ENCODE measurements around the gene MEIS1.

Gene MEIS1

GRCh38 chr2:66594001-66594400, 159.1 kb downstream of the MEIS1 start:
- Histone ChIP-seq H3K36me3 (replicated peaks; ENCODE audit: low read depth, low read length) (no peaks in the 10 kb centered on the region), H3K9me3 (ENCODE audit: insufficient read depth, low read length) (no peaks in the 10 kb centered on the region), H3K9ac (ENCODE audit: low read length) (no peak overlapping the region), H3K79me2 (ENCODE audit: low read length) (no peaks in the 10 kb centered on the region), H3K27me3 (ENCODE audit: low read depth, low read length) (no peaks in the 10 kb centered on the region), H3K4me3 (ENCODE audit: low read length) (no peak overlapping the region), H3K27ac (ENCODE audit: low read length) (no peak overlapping the region), H4K20me1 (ENCODE audit: insufficient read depth, low read length) (no peaks in the 10 kb centered on the region), H3K4me1 (ENCODE audit: low read length) (no peaks in the 10 kb centered on the region), H3K4me2 (ENCODE audit: low read length) (no peak overlapping the region), H2AFZ (ENCODE audit: low read depth, low read length) (no peak overlapping the region)
- TF ChIP-seq CTCF (IDR thresholded peaks at IDR 0.05; ENCODE audit: low read depth, low read length) (no peak), EZH2phosphoT487 (IDR thresholded peaks at IDR 0.05; ENCODE audit: low read depth) (no peak)

GRCh38 chr2:66595556-66595955, 160.6 kb downstream of the MEIS1 start:
- Histone ChIP-seq H2AFZ (ENCODE audit: low read depth, low read length) (no peak overlapping the region), H3K36me3 (replicated peaks; ENCODE audit: low read depth, low read length) (no peaks in the 10 kb centered on the region), H3K9ac (ENCODE audit: low read length) (no peak overlapping the region), H3K9me3 (ENCODE audit: insufficient read depth, low read length) (no peaks in the 10 kb centered on the region), H4K20me1 (ENCODE audit: insufficient read depth, low read length) (no peaks in the 10 kb centered on the region), H3K79me2 (ENCODE audit: low read length) (no peaks in the 10 kb centered on the region), H3K4me1 (ENCODE audit: low read length) (no peaks in the 10 kb centered on the region), H3K4me3 (ENCODE audit: low read length) (no peak overlapping the region), H3K27me3 (ENCODE audit: low read depth, low read length) (no peaks in the 10 kb centered on the region), H3K4me2 (ENCODE audit: low read length) (no peak overlapping the region), H3K27ac (ENCODE audit: low read length) (no peak overlapping the region)
- no peak for TF ChIP-seq CTCF (IDR thresholded peaks at IDR 0.05; ENCODE audit: low read depth, low read length)
- TF ChIP-seq EZH2phosphoT487 (IDR thresholded peaks at IDR 0.05; ENCODE audit: low read depth), result no peak

- H3K4me2 ChIP-seq (ENCODE audit: low read length), result no peak overlapping the region
- H3K27ac ChIP-seq (ENCODE audit: low read length), result no peak overlapping the region
Observed at GRCh38 chr2:66596256-66596655, 161.3 kb downstream of the MEIS1 start.

GRCh38 chr2:66601624-66602023, 166.7 kb downstream of the MEIS1 start:
- no peak overlapping the region for H3K4me2 ChIP-seq (ENCODE audit: low read length)
- H3K79me2 ChIP-seq (ENCODE audit: low read length), result no peaks in the 10 kb centered on the region
- no peaks in the 10 kb centered on the region for H3K27me3 ChIP-seq (ENCODE audit: low read depth, low read length)
- H3K9ac ChIP-seq (ENCODE audit: low read length), result no peak overlapping the region
- TF ChIP-seq CTCF (IDR thresholded peaks at IDR 0.05; ENCODE audit: low read depth, low read length), result no peak
- TF ChIP-seq EZH2phosphoT487 (IDR thresholded peaks at IDR 0.05; ENCODE audit: low read depth), result no peak
- H3K27ac ChIP-seq (ENCODE audit: low read length), result no peak overlapping the region
- no peaks in the 10 kb centered on the region for H3K9me3 ChIP-seq (ENCODE audit: insufficient read depth, low read length)
- no peaks in the 10 kb centered on the region for H4K20me1 ChIP-seq (ENCODE audit: insufficient read depth, low read length)
- H3K4me3 ChIP-seq (ENCODE audit: low read length), result no peak overlapping the region
- H2AFZ ChIP-seq (ENCODE audit: low read depth, low read length), result no peak overlapping the region
- H3K4me1 ChIP-seq (ENCODE audit: low read length), result no peaks in the 10 kb centered on the region
- H3K36me3 ChIP-seq (replicated peaks; ENCODE audit: low read depth, low read length), result no peaks in the 10 kb centered on the region

More at GRCh38 chr2:66596256-66596655, 161.3 kb downstream of the MEIS1 start:
- H3K4me3 ChIP-seq (ENCODE audit: low read length), result no peak overlapping the region
- no peaks in the 10 kb centered on the region for H4K20me1 ChIP-seq (ENCODE audit: insufficient read depth, low read length)
- H3K4me1 ChIP-seq (ENCODE audit: low read length), result no peaks in the 10 kb centered on the region
- no peaks in the 10 kb centered on the region for H3K79me2 ChIP-seq (ENCODE audit: low read length)
- no peaks in the 10 kb centered on the region for H3K36me3 ChIP-seq (replicated peaks; ENCODE audit: low read depth, low read length)
- H3K9me3 ChIP-seq (ENCODE audit: insufficient read depth, low read length), result no peaks in the 10 kb centered on the region
- TF ChIP-seq EZH2phosphoT487 (IDR thresholded peaks at IDR 0.05; ENCODE audit: low read depth) (no peak), CTCF (IDR thresholded peaks at IDR 0.05; ENCODE audit: low read depth, low read length) (no peak)
- no peak overlapping the region for H3K9ac ChIP-seq (ENCODE audit: low read length)
- no peaks in the 10 kb centered on the region for H3K27me3 ChIP-seq (ENCODE audit: low read depth, low read length)
- H2AFZ ChIP-seq (ENCODE audit: low read depth, low read length), result no peak overlapping the region

Measured in OCI-LY3 (cell line).